PC-3 (cell line): ENCODE measurements around the gene ARHGAP42. TPM values are rescaled to one million over a fixed set of nuclear protein-coding genes. Genes with fewer than 3 reads are reported as not detected.

Experiments
- ATAC-seq: fragments of 200-7000 bp; cut with Tn5 transposase; 2 replicates; pipeline ENCODE4 v1.9.1; 2020; ENCODE audit warnings: mild to moderate bottlenecking, moderate library complexity
- BruUV-seq: library from RNA; stranded (reverse); fragments of 400-500 nt; replicated peaks from 2 replicates; lab custom pipeline; 2021; lab: Mats Ljungman, UMichigan
- CTCF ChIA-PET: fragments of 300-600 bp; sonication (Branson Sonifier 250); formaldehyde crosslinking; loops from one replicate; lab custom pipeline; 2022; ENCODE audit warnings: antibody characterized with exemption; lab: Charles Lee
- POLR2A ChIA-PET: fragments of 300-600 bp; sonication (Branson Sonifier 250); formaldehyde crosslinking; loops from one replicate; lab custom pipeline; 2022; ENCODE audit warnings: antibody characterized with exemption; ENCODE audit not compliant: unreplicated experiment; lab: Charles Lee
- DNase-seq: peaks from one replicate; pipeline ENCODE4 v3.0.0-alpha.2; 2015
- H2AFZ ChIP-seq: fragments of 300-600 bp; sonication (generic); 2 replicates; pipeline ENCODE4 v1.6.0; 2016; ENCODE audit warnings: antibody characterized with exemption, low read length
- H3F3A ChIP-seq: fragments of 300-600 bp; sonication (generic); one replicate; pipeline ENCODE4 v1.6.0; 2017; ENCODE audit warnings: antibody characterized with exemption, low read length, control low read depth, mild to moderate bottlenecking; ENCODE audit not compliant: unreplicated experiment
- H3K27ac ChIP-seq: fragments of 300-600 bp; sonication (generic); 2 replicates; pipeline ENCODE4 v1.5.1; 2016; ENCODE audit warnings: mild to moderate bottlenecking, low read length
- H3K27me3 ChIP-seq: fragments of 300-600 bp; sonication (generic); 2 replicates; pipeline ENCODE4 v1.6.1; 2016; ENCODE audit warnings: low read length, mixed read lengths
- H3K36me3 ChIP-seq: fragments of 300-600 bp; sonication (generic); 2 replicates; pipeline ENCODE4 v1.6.1; 2016; ENCODE audit warnings: low read depth, mixed run types, low read length, mixed read lengths
- H3K4me1 ChIP-seq: fragments of 300-600 bp; sonication (generic); 2 replicates; pipeline ENCODE4 v1.5.1; 2016; ENCODE audit warnings: low read length; ENCODE audit not compliant: insufficient read depth
- H3K4me2 ChIP-seq: fragments of 300-600 bp; sonication (generic); 2 replicates; pipeline ENCODE4 v1.6.0; 2016; ENCODE audit warnings: low read length
- H3K4me3 ChIP-seq: fragments of 300-600 bp; sonication (generic); 2 replicates; pipeline ENCODE4 v1.5.1; 2016; ENCODE audit warnings: mild to moderate bottlenecking, low read length, mixed read lengths
- H3K79me2 ChIP-seq: fragments of 300-600 bp; sonication (generic); 2 replicates; pipeline ENCODE4 v1.6.1; 2017; ENCODE audit warnings: low read length, mixed read lengths
- H3K9ac ChIP-seq: fragments of 300-600 bp; sonication (generic); 2 replicates; pipeline ENCODE4 v1.6.0; 2016; ENCODE audit warnings: mild to moderate bottlenecking, low read length
- H3K9me2 ChIP-seq: fragments of 300-600 bp; sonication (generic); replicated peaks from 2 replicates; pipeline ENCODE4 v1.6.1; 2016; ENCODE audit warnings: mixed run types, low read length, mixed read lengths
- H3K9me3 ChIP-seq: fragments of 300-600 bp; sonication (generic); 2 replicates; pipeline ENCODE4 v1.6.1; 2016; ENCODE audit warnings: low read length, mixed read lengths
- H4K20me1 ChIP-seq: fragments of 300-600 bp; sonication (generic); 2 replicates; pipeline ENCODE4 v1.6.1; 2016; ENCODE audit warnings: low read length, mixed read lengths
- CTCF ChIP-seq: fragments of 300-600 bp; sonication (generic); conservative IDR thresholded peaks from 2 replicates; pipeline ENCODE4 v1.5.1; 2017; ENCODE audit warnings: antibody characterized with exemption, low read depth, mild to moderate bottlenecking, low read length
- EZH2 ChIP-seq: fragments of 300-600 bp; sonication (generic); IDR thresholded peaks from one replicate; pipeline ENCODE4 v1.6.1; 2017; ENCODE audit warnings: antibody characterized with exemption, mild to moderate bottlenecking, low read length; ENCODE audit not compliant: unreplicated experiment
- EZH2phosphoT487 ChIP-seq: fragments of 300-600 bp; sonication (generic); IDR thresholded peaks from 2 replicates; pipeline ENCODE4 v1.6.1; 2018; ENCODE audit warnings: mild to moderate bottlenecking, antibody characterized with exemption, low read length, borderline replicate concordance
- intact Hi-C: fragments of 100-400 bp; cut with micrococcal nuclease; formaldehyde crosslinking; loops from 2 replicates; pipeline ENCODE4 v1.9.0; 2023
- total RNA-seq: library from RNA; depleted of rRNA; stranded (reverse); fragments of >200 nt; gene quantifications from 2 replicates; pipeline ENCODE4 v1.2.3, GENCODE V29; 2014

Gene ARHGAP42
- total RNA-seq, 1 experiment from 2014 or later = 12.1 TPM

DNA sequence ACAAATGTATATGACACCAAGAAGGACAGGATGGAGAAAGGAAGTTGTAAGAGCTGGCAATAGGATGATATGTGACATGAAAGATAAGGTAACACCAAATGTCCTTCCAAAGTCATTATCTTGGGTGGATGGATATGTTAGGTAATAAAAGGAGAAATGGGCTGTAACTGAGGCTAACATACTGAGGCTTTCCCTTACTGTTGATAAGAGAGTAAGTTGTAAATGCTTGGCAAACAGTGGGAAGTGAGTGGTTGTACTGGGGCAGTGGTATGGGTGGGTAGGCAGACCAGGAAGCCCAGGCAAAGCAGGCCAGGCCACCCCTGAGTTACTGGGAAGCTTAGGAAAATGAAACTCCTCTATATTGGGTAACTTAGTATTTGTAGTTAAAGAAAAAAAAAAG, 73.7 kb downstream of the ARHGAP42 start:
- Histone ChIP-seq H3K9ac (no peak overlapping the region), H3K9me3 (no peaks in the 10 kb centered on the region), H3K4me1 (no peaks in the 10 kb centered on the region), H4K20me1 (no peaks in the 10 kb centered on the region), H3K4me2 (no peak overlapping the region), H3K79me2 (no peaks in the 10 kb centered on the region), H3K4me3 (no peak overlapping the region), H3K9me2 (no peaks in the 10 kb centered on the region), H2AFZ (no peak overlapping the region), H3K27me3 (no peaks in the 10 kb centered on the region), H3K27ac (no peak overlapping the region), H3F3A (no peaks in the 10 kb centered on the region), H3K36me3 (no peaks in the 10 kb centered on the region)
- no TSS peak for BruUV-seq
- no peak for DNase-seq
- ChIA-PET POLR2A (no interaction called here), CTCF (no interaction called here)
- ATAC-seq = no peak
- intact Hi-C loops = no loop called here
- no peak for TF ChIP-seq EZH2phosphoT487
- no peak for TF ChIP-seq CTCF
- no peak for TF ChIP-seq EZH2

GRCh38 chr11:100761841-100762240, 74.8 kb downstream of the ARHGAP42 start:
- Histone ChIP-seq H2AFZ (no peak overlapping the region), H3K4me3 (no peak overlapping the region), H3K9me3 (no peaks in the 10 kb centered on the region), H3K79me2 (no peaks in the 10 kb centered on the region), H3K9me2 (no peaks in the 10 kb centered on the region), H3K27ac (no peak overlapping the region), H3K27me3 (no peaks in the 10 kb centered on the region), H3K9ac (no peak overlapping the region), H3K36me3 (no peaks in the 10 kb centered on the region), H3F3A (no peaks in the 10 kb centered on the region), H3K4me1 (no peaks in the 10 kb centered on the region), H4K20me1 (no peaks in the 10 kb centered on the region), H3K4me2 (no peak overlapping the region)
- ChIA-PET POLR2A (no interaction called here), CTCF (no interaction called here)
- no peak for ATAC-seq
- intact Hi-C loops = no loop called here
- no TSS peak for BruUV-seq
- DNase-seq = no peak
- TF ChIP-seq EZH2 (no peak), EZH2phosphoT487 (no peak), CTCF (no peak)

DNA sequence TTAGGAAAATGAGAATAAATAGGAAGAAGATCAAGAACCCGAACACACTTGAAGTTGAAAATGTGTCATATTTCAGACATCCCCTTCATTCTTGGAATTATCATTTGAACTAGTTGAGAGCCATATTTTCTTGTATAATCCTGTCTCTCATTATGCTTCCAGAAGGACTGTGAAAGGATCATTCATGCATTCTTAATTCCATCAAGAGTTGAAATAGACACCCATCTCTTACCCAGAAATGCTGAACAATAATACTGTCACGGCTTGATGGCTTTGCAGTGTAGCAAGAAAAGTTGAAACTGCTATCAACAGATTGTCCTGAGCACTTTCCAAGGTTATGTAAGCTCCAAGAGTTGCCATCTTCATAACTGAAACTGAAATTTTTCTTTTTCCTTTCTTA, 79.7 kb downstream of the ARHGAP42 start:
- no peaks in the 10 kb centered on the region for H3F3A ChIP-seq
- H4K20me1 ChIP-seq = no peaks in the 10 kb centered on the region
- no peaks in the 10 kb centered on the region for H3K27me3 ChIP-seq
- no peak for DNase-seq
- no TSS peak for BruUV-seq
- ATAC-seq = no peak
- H3K4me3 ChIP-seq = no peak overlapping the region
- H3K4me2 ChIP-seq = no peak overlapping the region
- H3K9me3 ChIP-seq = no peaks in the 10 kb centered on the region
- CTCF ChIA-PET = no interaction called here
- intact Hi-C loops = no loop called here
- no peak overlapping the region for H2AFZ ChIP-seq
- peaks cover under 1% of the 10 kb centered on the region; the same call in 1 of the 2 replicates for H3K36me3 ChIP-seq
- peaks cover 9% of the 10 kb centered on the region for H3K4me1 ChIP-seq
- H3K79me2 ChIP-seq = no peaks in the 10 kb centered on the region
- no peak overlapping the region for H3K9ac ChIP-seq
- no peak overlapping the region for H3K27ac ChIP-seq
- no peak for TF ChIP-seq EZH2
- TF ChIP-seq EZH2phosphoT487 = no peak
- no peak for TF ChIP-seq CTCF
- POLR2A ChIA-PET = no interaction called here
- H3K9me2 ChIP-seq = no peaks in the 10 kb centered on the region
